HEK293 (cell line): ENCODE data around the gene MAST2.

ENCODE experiments used
- CTCF ChIP-seq: fragments of 450-650 bp; formaldehyde crosslinking; IDR thresholded peaks from 2 replicates; pipeline ENCODE4 v1.5.1; 2016; ENCODE audit warnings: missing biosample characterization, missing genetic modification characterization
- PRDM10 ChIP-seq: fragments of 450-650 bp; formaldehyde crosslinking; IDR thresholded peaks from 2 replicates; pipeline ENCODE4 v1.5.1; 2016; ENCODE audit warnings: missing biosample characterization, missing genetic modification characterization
- PRDM4 ChIP-seq: fragments of 450-650 bp; formaldehyde crosslinking; IDR thresholded peaks from 2 replicates; pipeline ENCODE4 v1.5.1; 2017; ENCODE audit warnings: missing biosample characterization, missing genetic modification characterization
- ZFP41 ChIP-seq: fragments of 450-650 bp; formaldehyde crosslinking; IDR thresholded peaks from 2 replicates; pipeline ENCODE4 v1.5.1; 2016; ENCODE audit warnings: missing biosample characterization, missing genetic modification characterization, borderline replicate concordance
- ZNF10 ChIP-seq: fragments of 450-650 bp; formaldehyde crosslinking; IDR thresholded peaks from 2 replicates; pipeline ENCODE4 v1.5.1; 2017; ENCODE audit warnings: missing biosample characterization, missing genetic modification characterization
- ZNF23 ChIP-seq: fragments of 450-650 bp; formaldehyde crosslinking; IDR thresholded peaks from 2 replicates; pipeline ENCODE4 v1.5.1; 2016; ENCODE audit warnings: missing biosample characterization, missing genetic modification characterization, borderline replicate concordance
- ZNF433 ChIP-seq: fragments of 450-650 bp; formaldehyde crosslinking; IDR thresholded peaks from 2 replicates; pipeline ENCODE4 v1.5.1; 2016; ENCODE audit warnings: missing biosample characterization, missing genetic modification characterization, low read depth
- ZNF558 ChIP-seq: fragments of 450-650 bp; formaldehyde crosslinking; IDR thresholded peaks from 2 replicates; pipeline ENCODE4 v1.5.1; 2016; ENCODE audit warnings: missing biosample characterization, missing genetic modification characterization
- ZNF76 ChIP-seq: fragments of 450-650 bp; formaldehyde crosslinking; IDR thresholded peaks from 2 replicates; pipeline ENCODE4; 2016; ENCODE audit warnings: low read depth, missing biosample characterization, missing genetic modification characterization, borderline replicate concordance
- ZNF791 ChIP-seq: fragments of 450-650 bp; formaldehyde crosslinking; IDR thresholded peaks from 2 replicates; pipeline ENCODE4 v1.5.1; 2016; ENCODE audit warnings: missing biosample characterization, missing genetic modification characterization

- TF ChIP-seq CTCF (tag by site-specific recombination) (no peak), ZNF558 (tag by site-specific recombination) (no peak), ZFP41 (tag by site-specific recombination) (no peak), PRDM4 (tag by site-specific recombination) (no peak), PRDM10 (tag by site-specific recombination) (no peak), ZNF23 (tag by site-specific recombination) (no peak), ZNF76 (no peak), ZNF10 (no peak), ZNF433 (tag by site-specific recombination) (no peak), ZNF791 (no peak)
These were observed 262.0 kb downstream of the MAST2 start for GRCh38 chr1:46065405-46065804.
